Activated CD8-positive, alpha-beta memory T cell treated with anti-CD3 and anti-CD28 coated beads, Interleukin-2, amount 50 U/mL, for 1 hour (primary cell): ENCODE measurements around the gene CKAP5.

Source experiments
- DNase-seq: peaks from one replicate; pipeline ENCODE4 v3.0.0-alpha.2; 2020; ENCODE audit errors: extremely low read depth

CKAP5 gene

DNA sequence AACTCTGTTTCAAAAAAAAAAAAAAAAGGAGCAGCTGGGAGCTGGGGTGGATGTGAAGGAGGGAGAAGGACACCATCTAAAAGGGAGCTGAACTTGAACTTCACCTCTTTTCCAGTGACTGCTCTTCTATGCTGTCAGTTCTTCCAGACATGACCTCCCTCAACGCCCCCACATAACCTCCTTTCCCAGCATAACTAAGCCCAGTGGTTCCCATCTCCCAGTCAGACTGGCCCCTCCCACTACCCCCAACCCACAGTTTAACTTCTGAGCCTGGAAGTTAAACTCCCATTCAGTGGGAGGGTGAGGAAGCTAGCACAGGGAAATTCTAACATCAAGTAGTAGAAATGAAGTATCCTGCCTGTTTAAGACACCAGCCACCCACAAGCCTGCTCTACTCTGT lies 147.5 kb downstream of the CKAP5 start:
- DNase-seq: no peak

DNA sequence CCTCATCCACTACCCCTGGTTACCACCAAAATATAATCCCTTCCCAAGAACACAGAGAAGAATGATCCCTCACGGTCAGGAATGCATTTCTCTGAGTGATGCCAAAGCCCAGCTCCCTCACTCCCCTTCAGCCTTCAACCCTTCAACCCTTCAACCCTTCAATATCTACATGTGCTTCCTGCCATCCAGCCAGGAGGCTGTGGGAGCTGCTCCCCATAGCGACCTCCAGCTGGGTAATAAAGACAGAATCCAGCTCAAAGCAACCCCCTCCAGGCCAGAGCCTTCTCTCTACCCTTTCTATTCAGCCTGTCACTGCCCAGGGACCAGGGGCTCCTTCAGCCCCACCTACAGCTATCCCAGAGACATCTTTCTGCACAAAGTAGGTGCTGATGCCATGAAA lies 148.4 kb downstream of the CKAP5 start:
- DNase-seq: no peak

DNA sequence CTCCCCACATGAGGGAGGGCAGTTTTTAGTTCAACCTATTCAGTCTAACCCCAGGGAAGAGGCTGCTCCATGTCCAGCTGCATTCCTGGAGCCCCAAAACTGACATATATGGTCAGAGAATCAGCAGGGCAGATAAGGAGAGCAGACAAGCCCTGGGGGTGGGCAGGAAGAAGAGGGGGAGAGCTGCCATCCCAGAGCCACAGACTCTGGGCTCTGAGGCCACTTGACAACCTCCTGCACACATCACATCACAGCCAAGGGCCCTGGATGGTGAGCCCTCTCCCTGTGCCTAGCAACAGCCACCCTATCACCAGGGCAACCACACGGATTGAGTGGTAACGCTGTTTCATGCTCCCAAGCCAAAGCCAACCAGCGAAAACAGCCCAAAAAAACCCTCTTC lies 148.8 kb downstream of the CKAP5 start:
- no peak for DNase-seq

DNA sequence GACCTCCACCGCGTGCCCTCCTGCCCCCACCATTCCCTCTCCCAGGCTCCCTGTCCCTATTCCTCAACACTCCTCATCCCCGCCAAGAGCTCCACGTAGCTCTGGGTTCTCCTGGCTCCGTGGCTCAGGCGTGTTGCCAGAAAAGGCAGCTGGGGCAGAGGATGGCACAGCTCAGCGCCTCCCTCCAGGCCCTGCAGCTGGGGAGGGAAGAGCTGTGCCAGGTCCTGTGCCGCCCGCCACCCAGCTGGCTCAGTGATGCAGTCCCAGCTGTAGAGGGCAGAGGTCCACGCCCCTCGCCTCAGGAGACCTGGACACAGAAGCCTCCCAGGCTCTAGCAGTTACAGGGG lies 149.9 kb downstream of the CKAP5 start:
- no peak for DNase-seq

DNA sequence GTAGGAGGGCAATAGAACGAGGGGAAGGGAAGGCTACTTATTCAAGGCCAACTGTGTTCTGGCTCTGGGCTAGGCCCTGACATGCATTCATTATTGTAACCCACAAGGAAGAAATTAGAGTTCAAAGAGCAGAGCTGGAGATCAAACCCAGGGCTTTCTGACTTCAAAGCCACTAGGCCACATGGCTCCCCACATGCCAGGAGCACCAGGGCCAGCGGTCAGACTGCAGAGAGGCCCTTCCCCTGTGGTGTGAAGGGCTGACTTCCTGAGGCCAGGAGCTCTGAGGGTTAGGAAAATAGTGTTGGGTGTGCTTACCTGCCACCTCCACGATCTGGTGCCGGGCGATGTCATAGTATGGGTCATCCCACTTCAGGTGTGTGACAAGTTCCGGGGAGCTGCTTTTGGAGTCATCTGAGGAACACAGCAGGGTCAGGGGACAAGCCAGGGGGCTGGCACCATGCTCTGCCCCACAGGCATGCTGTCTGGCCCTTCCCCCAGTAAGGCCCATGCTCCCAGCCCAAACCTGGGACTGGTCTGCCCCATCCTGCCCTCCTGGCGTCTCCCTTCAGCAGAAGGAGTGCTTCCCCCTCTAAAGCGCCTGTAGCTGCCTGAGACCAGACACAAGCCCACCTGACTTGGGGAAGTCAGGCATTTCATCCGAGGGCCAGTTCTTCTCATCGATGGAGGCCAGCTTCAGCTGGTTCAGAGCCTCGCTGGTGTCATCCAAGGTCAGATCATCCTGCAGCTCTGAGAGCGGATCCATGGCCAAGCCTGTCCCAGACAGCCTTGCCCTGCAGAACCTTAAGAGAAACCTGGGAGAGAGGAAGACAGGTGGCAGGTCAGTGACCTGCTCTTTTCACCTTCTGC lies 150.5 kb downstream of the CKAP5 start:
- no peak for DNase-seq

DNA sequence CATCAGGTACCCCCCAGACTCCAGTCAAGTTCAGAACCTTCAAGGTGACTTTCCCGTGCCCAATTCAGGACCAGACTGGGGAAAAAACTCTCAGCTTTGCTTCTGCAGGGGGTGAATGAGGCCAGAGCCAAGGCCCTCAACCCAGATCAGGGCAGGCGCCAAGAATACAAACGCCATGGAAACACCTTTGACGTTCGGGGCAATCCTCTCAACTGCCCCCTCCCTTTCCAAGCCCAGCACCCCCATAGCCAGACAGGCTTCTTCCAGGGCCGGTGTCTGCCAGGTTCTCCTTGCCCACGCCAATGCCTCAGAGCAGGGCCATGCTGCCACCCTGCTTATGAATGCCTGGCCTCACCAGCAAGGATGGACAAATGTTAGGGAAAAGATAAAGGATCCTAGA lies 151.5 kb downstream of the CKAP5 start:
- DNase-seq: no peak

DNA sequence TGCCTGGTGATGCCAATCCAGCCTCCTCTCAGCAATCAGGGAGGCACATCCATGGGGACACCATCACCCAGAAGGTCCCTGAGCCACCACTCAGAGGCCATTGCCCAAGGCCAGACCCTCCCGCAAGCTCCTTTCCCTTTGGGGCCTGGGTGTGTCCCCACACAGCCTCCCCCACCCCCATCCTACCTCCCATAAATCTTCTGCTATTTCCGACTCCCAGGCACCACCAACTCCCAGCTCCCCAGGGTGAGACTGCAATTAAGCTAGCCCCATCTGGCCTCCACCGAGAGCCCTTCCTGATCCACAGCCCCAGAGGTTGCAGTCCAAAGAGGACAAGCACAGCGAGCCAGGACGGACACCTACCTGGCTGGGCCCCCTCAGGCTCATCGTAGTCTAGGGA lies 152.0 kb downstream of the CKAP5 start:
- DNase-seq: no peak

DNA sequence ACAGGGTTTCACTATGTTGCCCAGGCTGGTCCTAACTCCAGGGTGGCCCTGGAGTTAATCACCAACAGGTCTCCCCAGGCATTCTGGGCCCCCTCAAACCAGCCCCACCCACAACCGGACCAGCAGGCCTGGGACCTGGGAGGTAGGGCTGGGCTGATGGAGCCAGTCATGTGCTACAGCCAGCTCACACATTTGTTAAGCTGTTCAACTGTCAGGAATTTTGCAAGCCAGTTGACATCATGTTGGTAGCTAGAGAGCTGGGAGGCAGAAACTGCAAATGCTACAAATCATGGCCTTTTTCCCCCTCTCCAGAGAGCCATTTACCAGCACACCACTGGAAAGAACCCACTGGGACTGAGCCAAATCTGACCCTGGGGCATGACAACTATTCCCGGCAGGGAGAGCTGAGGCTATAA lies 152.5 kb downstream of the CKAP5 start:
- no peak for DNase-seq
